NCI-H2029 (cell line): ENCODE data around the gene EMC10.
A peak's percentile ranks its signal among the peaks of the same experiment; 100 is the strongest.

Experiments used
- DNase-seq: peaks from one replicate; lab custom pipeline; 2025; lab: John Stamatoyannopoulos, UW

EMC10 gene

GRCh38 chr19:50496189-50497021, 20.1 kb downstream of the EMC10 start:
- no peak for DNase-seq

GRCh38 chr19:50497022-50497405, 20.7 kb downstream of the EMC10 start:
- no peak for DNase-seq

- DNase-seq: no peak
Observed at GRCh38 chr19:50498219-50499056, 22.1 kb downstream of the EMC10 start.

GRCh38 chr19:50500060-50500752, 23.9 kb downstream of the EMC10 start:
- no peak for DNase-seq

- no peak for DNase-seq
Observed at GRCh38 chr19:50500753-50501151, 24.4 kb downstream of the EMC10 start.

GRCh38 chr19:50501186-50501567, 24.9 kb downstream of the EMC10 start:
- DNase-seq: no peak

- no peak for DNase-seq
Observed at GRCh38 chr19:50501568-50502475, 25.5 kb downstream of the EMC10 start.

GRCh38 chr19:50505856-50506611, 29.7 kb downstream of the EMC10 start:
- DNase-seq: no peak

- no peak for DNase-seq
Observed at GRCh38 chr19:50506700-50507099, 30.4 kb downstream of the EMC10 start.

- DNase-seq: no peak
Observed at GRCh38 chr19:50507376-50507775, 31.1 kb downstream of the EMC10 start.

- DNase-seq: no peak
Observed at GRCh38 chr19:50508843-50509190, 32.5 kb downstream of the EMC10 start.

GRCh38 chr19:50509366-50509765, 33.1 kb downstream of the EMC10 start:
- DNase-seq: no peak

- no peak for DNase-seq
Observed at GRCh38 chr19:50510121-50510670, 33.9 kb downstream of the EMC10 start.

- peak; percentile 45 for DNase-seq
Observed at GRCh38 chr19:50510700-50511068, 34.4 kb downstream of the EMC10 start.

GRCh38 chr19:50511069-50511822, 34.9 kb downstream of the EMC10 start, which contains the start of gene JOSD2:
Gene JOSD2 (minus strand): TSS chr19:50511191. CDS start chr19:50510431, 760 bp downstream.
- DNase-seq: peak; percentile 92

GRCh38 chr19:50512112-50512998, 36.0 kb downstream of the EMC10 start:
- DNase-seq: no peak

GRCh38 chr19:50512999-50513745, 36.9 kb downstream of the EMC10 start:
- DNase-seq: no peak

GRCh38 chr19:50513746-50514345, 37.5 kb downstream of the EMC10 start, which contains the start of gene ASPDH:
Gene ASPDH (minus strand): TSS chr19:50513913. CDS start chr19:50513823, 90 bp downstream.
- DNase-seq: no peak
